Caco-2 (cell line): ENCODE results near the gene PSMA8. TPM values are rescaled to one million over a fixed set of nuclear protein-coding genes. Genes with fewer than 3 reads are reported as not detected.

Experiments
- BruUV-seq: library from RNA; stranded (reverse); fragments of 400-500 nt; replicated peaks from 2 replicates; lab custom pipeline; 2021; lab: Mats Ljungman, UMichigan
- CTCF ChIA-PET: fragments of 300-600 bp; sonication (Branson Sonifier 250); formaldehyde crosslinking; loops from one replicate; lab custom pipeline; 2022; ENCODE audit warnings: antibody characterized with exemption; lab: Charles Lee
- POLR2A ChIA-PET: fragments of 300-600 bp; sonication (Branson Sonifier 250); formaldehyde crosslinking; loops from one replicate; lab custom pipeline; 2022; ENCODE audit warnings: antibody characterized with exemption; lab: Charles Lee
- DNase-seq, 2 experiments: peaks; one replicate each; pipeline versions ENCODE4 v3.0.0 to v3.0.0-alpha.2; 2020 to 2022
- H3K27me3 ChIP-seq: replicated peaks from 2 replicates; pipeline ENCODE4 v1.6.0; 2011; ENCODE audit warnings: low read length; ENCODE audit not compliant: control insufficient read depth, insufficient read depth
- H3K36me3 ChIP-seq: 2 replicates; pipeline ENCODE4 v1.5.1; 2011; ENCODE audit warnings: low read length; ENCODE audit not compliant: control insufficient read depth, insufficient read depth
- H3K4me1 ChIP-seq: fragments of 250-450 bp; sonication (Bioruptor Pico); 2 replicates; pipeline ENCODE4 v1.5.1; 2020; ENCODE audit warnings: mild to moderate bottlenecking
- H3K4me3 ChIP-seq: 2 replicates; pipeline ENCODE4 v1.5.1; 2011; ENCODE audit warnings: low read depth, mild to moderate bottlenecking, control low read depth, low read length
- H3K9me3 ChIP-seq: fragments of 250-450 bp; sonication (Bioruptor Pico); 2 replicates; pipeline ENCODE4 v1.5.1; 2020; ENCODE audit warnings: mild to moderate bottlenecking, moderate library complexity
- H3K27ac Mint-ChIP-seq: one replicate; pipeline ENCODE4 v1.8.0; 2022; ENCODE audit warnings: mixed read lengths; ENCODE audit not compliant: unreplicated experiment
- H3K27me3 Mint-ChIP-seq: one replicate; pipeline ENCODE4 v1.8.0; 2022; ENCODE audit warnings: mixed read lengths; ENCODE audit not compliant: insufficient read depth, unreplicated experiment
- H3K36me3 Mint-ChIP-seq: one replicate; pipeline ENCODE4 v1.8.0; 2022; ENCODE audit warnings: mild to moderate bottlenecking, mixed read lengths; ENCODE audit not compliant: insufficient read depth, unreplicated experiment
- H3K4me1 Mint-ChIP-seq: one replicate; pipeline ENCODE4 v1.8.0; 2022; ENCODE audit warnings: low read depth, mixed read lengths; ENCODE audit not compliant: unreplicated experiment
- H3K4me3 Mint-ChIP-seq: one replicate; pipeline ENCODE4 v1.8.0; 2022; ENCODE audit warnings: mild to moderate bottlenecking, moderate library complexity, mixed read lengths; ENCODE audit not compliant: unreplicated experiment
- H3K9me3 Mint-ChIP-seq: one replicate; pipeline ENCODE4 v1.8.0; 2022; ENCODE audit warnings: mixed read lengths; ENCODE audit not compliant: unreplicated experiment
- intact Hi-C: fragments of 100-400 bp; cut with micrococcal nuclease; formaldehyde crosslinking; loops from one replicate; pipeline ENCODE4 v1.10.0; 2022; ENCODE audit not compliant: unreplicated experiment
- total RNA-seq: library from RNA; stranded (reverse); gene quantifications from 2 replicates; pipeline ENCODE4 v1.2.3, GENCODE V29; 2022
- TF ChIP-seq, protein P1 (sequence below), 2 experiments: fragments of 200-600 bp in 1 of 2; IDR thresholded peaks; 1 replicate in 1 of 2; 2 replicates in 1 of 2; pipeline versions ENCODE4 v1.5.1 to v1.8.0; 2011 to 2022; ENCODE audit warnings: antibody characterized with exemption in 1 of 2, control low read depth in 1 of 2, inconsistent platforms in 1 of 2, low read depth in 1 of 2, low read length in 1 of 2, mild to moderate bottlenecking in 1 of 2, moderate library complexity in 1 of 2; ENCODE audit not compliant: insufficient read depth in 1 of 2, severe bottlenecking in 1 of 2, unreplicated experiment in 1 of 2

The PSMA8 gene
- total RNA-seq, 1 experiment from 2014 or later = not detected

DNA sequence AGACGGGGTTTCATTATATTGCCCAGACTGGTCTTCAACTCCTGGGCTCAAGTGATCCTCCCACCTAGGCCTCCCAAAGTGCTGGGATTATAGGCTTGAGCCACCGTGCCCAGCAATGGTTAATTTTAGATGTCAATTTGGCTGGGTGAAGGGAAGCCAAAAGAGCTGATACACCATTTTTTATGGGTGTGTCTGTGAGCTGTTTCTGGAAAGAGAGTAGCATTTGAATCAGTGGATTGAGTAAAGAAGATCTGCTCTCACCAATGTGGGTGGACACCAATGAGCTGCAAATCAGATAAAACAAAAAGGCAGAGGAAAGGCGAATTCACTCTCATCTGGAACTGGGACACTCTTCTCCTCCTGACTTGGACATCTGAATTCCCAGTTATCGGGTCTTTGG lies 76.5 kb downstream of the PSMA8 start:
- H3K36me3 Mint-ChIP-seq = no peaks in the 10 kb centered on the region
- no peaks in the 10 kb centered on the region for H3K4me1 Mint-ChIP-seq
- no peaks in the 10 kb centered on the region for H3K27me3 Mint-ChIP-seq
- H3K36me3 ChIP-seq = no peaks in the 10 kb centered on the region
- DNase-seq = no peak
- no peak overlapping the region for H3K4me3 Mint-ChIP-seq
- CTCF ChIA-PET = no interaction called here
- BruUV-seq = no TSS peak
- no peaks in the 10 kb centered on the region for H3K9me3 ChIP-seq
- H3K27me3 ChIP-seq = no peaks in the 10 kb centered on the region
- TF ChIP-seq, protein P1, sequence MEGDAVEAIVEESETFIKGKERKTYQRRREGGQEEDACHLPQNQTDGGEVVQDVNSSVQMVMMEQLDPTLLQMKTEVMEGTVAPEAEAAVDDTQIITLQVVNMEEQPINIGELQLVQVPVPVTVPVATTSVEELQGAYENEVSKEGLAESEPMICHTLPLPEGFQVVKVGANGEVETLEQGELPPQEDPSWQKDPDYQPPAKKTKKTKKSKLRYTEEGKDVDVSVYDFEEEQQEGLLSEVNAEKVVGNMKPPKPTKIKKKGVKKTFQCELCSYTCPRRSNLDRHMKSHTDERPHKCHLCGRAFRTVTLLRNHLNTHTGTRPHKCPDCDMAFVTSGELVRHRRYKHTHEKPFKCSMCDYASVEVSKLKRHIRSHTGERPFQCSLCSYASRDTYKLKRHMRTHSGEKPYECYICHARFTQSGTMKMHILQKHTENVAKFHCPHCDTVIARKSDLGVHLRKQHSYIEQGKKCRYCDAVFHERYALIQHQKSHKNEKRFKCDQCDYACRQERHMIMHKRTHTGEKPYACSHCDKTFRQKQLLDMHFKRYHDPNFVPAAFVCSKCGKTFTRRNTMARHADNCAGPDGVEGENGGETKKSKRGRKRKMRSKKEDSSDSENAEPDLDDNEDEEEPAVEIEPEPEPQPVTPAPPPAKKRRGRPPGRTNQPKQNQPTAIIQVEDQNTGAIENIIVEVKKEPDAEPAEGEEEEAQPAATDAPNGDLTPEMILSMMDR (IDR thresholded peaks at IDR 0.05; ENCODE audit: insufficient read depth in 1 of 2, low read depth in 1 of 2, low read length in 1 of 2, severe bottlenecking in 1 of 2, unreplicated experiment in 1 of 2) = no peak
- no peak overlapping the region for H3K27ac Mint-ChIP-seq
- no peaks in the 10 kb centered on the region for H3K4me1 ChIP-seq
- H3K4me3 ChIP-seq = no peak overlapping the region
- intact Hi-C loops = no loop called here
- POLR2A ChIA-PET = no interaction called here
- no peaks in the 10 kb centered on the region for H3K9me3 Mint-ChIP-seq

DNA sequence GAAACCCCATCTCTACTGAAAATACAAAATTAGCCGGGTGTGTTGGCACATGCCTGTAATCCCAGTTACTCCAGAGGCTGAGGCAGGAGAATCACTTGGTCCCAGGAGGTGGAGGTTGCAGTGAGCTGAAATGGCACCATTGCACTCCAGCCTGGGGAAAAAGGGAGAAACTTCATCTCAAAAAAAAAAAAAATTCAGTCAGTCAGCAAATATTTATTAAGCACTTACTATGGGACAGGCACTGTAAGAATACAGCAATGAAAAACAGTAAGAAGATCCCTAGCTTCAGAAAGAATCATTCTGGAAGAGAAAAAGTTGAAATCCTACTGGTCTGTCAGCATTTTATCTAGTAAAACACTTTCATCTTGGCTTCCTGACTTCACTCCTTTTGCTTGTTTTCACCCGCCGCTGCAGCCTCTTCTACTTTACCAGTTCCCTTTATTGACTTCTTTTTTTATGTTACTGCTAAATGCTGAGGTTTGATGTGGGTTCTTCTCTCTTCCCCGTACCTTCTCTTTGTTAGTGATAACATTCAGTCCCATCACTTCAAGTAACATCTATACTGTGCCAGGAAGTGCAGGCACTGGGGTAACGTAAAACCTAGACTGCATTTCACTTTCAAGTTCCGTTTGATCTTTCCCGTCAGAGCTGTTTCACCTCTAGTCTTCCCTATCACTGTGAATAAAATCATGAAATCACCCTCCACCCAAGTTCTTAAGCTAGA lies 81.7 kb downstream of the PSMA8 start:
- H3K36me3 Mint-ChIP-seq = no peaks in the 10 kb centered on the region
- no peaks in the 10 kb centered on the region for H3K4me1 ChIP-seq
- no peaks in the 10 kb centered on the region for H3K36me3 ChIP-seq
- H3K27me3 Mint-ChIP-seq = peaks cover 3% of the 10 kb centered on the region
- intact Hi-C loops = no loop called here
- H3K27ac Mint-ChIP-seq = no peak overlapping the region
- H3K4me1 Mint-ChIP-seq = no peaks in the 10 kb centered on the region
- ChIA-PET POLR2A (no interaction called here), CTCF (no interaction called here)
- no peaks in the 10 kb centered on the region for H3K27me3 ChIP-seq
- H3K9me3 Mint-ChIP-seq = no peaks in the 10 kb centered on the region
- no peak overlapping the region for H3K4me3 ChIP-seq
- no peak overlapping the region for H3K4me3 Mint-ChIP-seq
- TF ChIP-seq, protein P1 (IDR thresholded peaks at IDR 0.05; ENCODE audit: insufficient read depth in 1 of 2, low read depth in 1 of 2, low read length in 1 of 2, severe bottlenecking in 1 of 2, unreplicated experiment in 1 of 2) = no peak
- BruUV-seq = no TSS peak
- DNase-seq = no peak
- H3K9me3 ChIP-seq = no peaks in the 10 kb centered on the region

DNA sequence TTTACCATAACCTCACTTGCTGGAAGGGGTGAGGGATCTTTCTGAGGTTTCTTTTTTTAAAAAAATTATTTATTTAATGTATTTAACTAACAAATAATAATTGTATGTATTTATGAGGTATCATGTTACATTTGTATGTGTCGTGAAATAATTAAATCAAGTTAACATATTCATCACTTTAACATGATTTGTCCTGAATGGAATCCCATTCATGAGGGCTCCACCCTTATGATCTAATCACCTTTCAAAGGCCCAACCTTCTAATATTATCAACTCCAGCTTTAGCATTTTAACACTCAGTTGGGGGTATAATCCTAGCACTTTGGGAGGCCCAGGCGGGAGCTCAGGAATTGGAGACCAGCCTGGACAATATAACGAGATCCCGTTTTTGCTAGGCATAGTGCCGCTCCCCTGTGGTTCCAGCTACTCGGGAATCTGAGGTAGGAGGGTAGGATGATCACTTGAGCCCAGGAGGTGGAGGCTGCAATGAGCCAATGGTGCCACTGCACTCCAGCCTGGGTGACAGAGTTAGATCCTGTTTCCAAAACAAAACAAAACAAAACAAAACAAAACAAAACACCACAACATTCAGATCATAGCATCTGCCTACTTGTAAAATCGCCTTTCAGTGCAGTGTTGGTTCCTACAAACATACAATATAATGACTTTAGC lies 91.5 kb downstream of the PSMA8 start:
- H3K4me3 Mint-ChIP-seq = peak overlapping the region; percentile 80
- H3K4me3 ChIP-seq = no peak overlapping the region; the same call in 1 of the 2 replicates
- ChIA-PET POLR2A (no interaction called here), CTCF (no interaction called here)
- no peak for DNase-seq
- TF ChIP-seq, protein P1 (IDR thresholded peaks at IDR 0.05; ENCODE audit: insufficient read depth in 1 of 2, low read depth in 1 of 2, low read length in 1 of 2, severe bottlenecking in 1 of 2, unreplicated experiment in 1 of 2) = no peak
- H3K27me3 ChIP-seq = no peaks in the 10 kb centered on the region
- H3K4me1 Mint-ChIP-seq = no peaks in the 10 kb centered on the region
- no peak overlapping the region for H3K27ac Mint-ChIP-seq
- no peaks in the 10 kb centered on the region for H3K9me3 ChIP-seq
- no peaks in the 10 kb centered on the region for H3K9me3 Mint-ChIP-seq
- H3K27me3 Mint-ChIP-seq = peaks cover 10% of the 10 kb centered on the region
- intact Hi-C loops = no loop called here
- no TSS peak for BruUV-seq
- H3K36me3 Mint-ChIP-seq = no peaks in the 10 kb centered on the region
- no peaks in the 10 kb centered on the region for H3K4me1 ChIP-seq
- no peaks in the 10 kb centered on the region for H3K36me3 ChIP-seq
